Neural cell (in vitro differentiated cells): ENCODE data around the gene RBM20.

Experiments
- CTCF ChIP-seq: fragments of 450-650 bp; IDR thresholded peaks from 2 replicates; pipeline ENCODE4 v1.5.1; 2014; ENCODE audit warnings: antibody characterized with exemption, mild to moderate bottlenecking, moderate library complexity; ENCODE audit not compliant: poor library complexity, severe bottlenecking
- EP300 ChIP-seq: fragments of 450-650 bp; conservative IDR thresholded peaks from 2 replicates; pipeline ENCODE4 v1.6.1; 2014; ENCODE audit warnings: antibody characterized with exemption, mild to moderate bottlenecking, moderate library complexity; ENCODE audit not compliant: poor library complexity, severe bottlenecking
- EZH2 ChIP-seq: fragments of 200-600, 300-800 bp; shearing (Covaris generic), sonication (generic); IDR thresholded peaks from 2 replicates; pipeline ENCODE4 v1.6.1; 2014; ENCODE audit warnings: antibody characterized with exemption, low read length, borderline replicate concordance, mild to moderate bottlenecking; ENCODE audit not compliant: insufficient read depth, poor library complexity, severe bottlenecking
- MXI1 ChIP-seq: fragments of 450-650 bp; conservative IDR thresholded peaks from 2 replicates; pipeline ENCODE4 v1.6.1; 2014; ENCODE audit warnings: antibody characterized with exemption, mild to moderate bottlenecking; ENCODE audit not compliant: poor library complexity, severe bottlenecking
- POLR2AphosphoS5 ChIP-seq: IDR thresholded peaks from 2 replicates; pipeline ENCODE4 v1.6.1; 2012
- RAD21 ChIP-seq: fragments of 450-650 bp; conservative IDR thresholded peaks from 2 replicates; pipeline ENCODE4 v1.6.1; 2014; ENCODE audit warnings: antibody characterized with exemption, mild to moderate bottlenecking, moderate library complexity
- REST ChIP-seq: IDR thresholded peaks from 2 replicates; pipeline ENCODE4 v1.6.1; 2012; ENCODE audit warnings: borderline replicate concordance
- SMC3 ChIP-seq: fragments of 450-650 bp; conservative IDR thresholded peaks from 2 replicates; pipeline ENCODE4 v1.6.1; 2014; ENCODE audit warnings: antibody characterized with exemption, mild to moderate bottlenecking, moderate library complexity; ENCODE audit not compliant: poor library complexity
- TAF1 ChIP-seq: IDR thresholded peaks from 2 replicates; pipeline ENCODE4 v1.6.1; 2012; ENCODE audit warnings: low read depth

DNA sequence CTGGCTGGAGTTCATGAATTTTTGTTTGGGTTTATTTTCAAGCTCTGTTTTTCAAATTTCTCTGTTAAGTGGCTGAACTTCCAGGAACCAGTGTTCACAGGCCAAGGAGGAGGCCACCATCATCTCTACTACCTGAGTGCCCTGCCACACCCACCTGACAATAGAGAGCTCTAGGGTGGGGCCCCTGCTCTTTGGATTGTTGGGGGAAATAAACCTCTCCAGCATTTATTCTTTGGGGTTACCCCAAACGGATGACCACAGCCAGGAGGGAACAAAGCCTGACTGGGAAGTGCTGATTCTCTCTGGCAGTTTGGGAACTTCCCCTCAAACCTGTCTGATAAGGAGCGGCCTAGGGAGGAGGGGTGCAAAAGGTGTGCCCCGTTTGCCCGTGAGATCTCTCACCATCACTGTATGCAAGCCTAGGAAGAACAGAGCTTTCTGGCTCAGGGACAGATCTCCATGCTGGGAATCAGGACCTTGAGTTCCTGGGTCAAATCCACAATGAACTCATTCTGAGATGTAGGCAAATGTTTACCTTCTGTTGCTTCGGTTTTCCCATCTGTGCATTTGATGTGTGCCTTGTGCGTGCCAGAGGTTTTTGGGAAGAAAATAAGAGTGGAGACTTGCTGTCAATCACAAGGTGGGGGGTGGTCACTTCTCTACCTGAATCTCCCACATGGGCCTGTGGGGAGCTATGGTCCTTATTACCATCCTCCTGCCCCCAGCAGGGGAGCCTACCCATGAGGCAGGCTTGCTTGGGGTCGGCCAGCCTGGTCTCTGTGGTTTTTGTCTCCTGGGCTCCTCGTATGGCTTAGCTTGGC is 199.9 kb downstream of the RBM20 start:
- TF ChIP-seq EP300 (no peak), CTCF (no peak), EZH2 (no peak), POLR2AphosphoS5 (no peak), REST (no peak), SMC3 (no peak), RAD21 (no peak), TAF1 (no peak), MXI1 (no peak)
